ENCODE results near the gene PRKCB.

Gene PRKCB

GRCh38 chr16:24140730-24141129, 304.9 kb downstream of the PRKCB start:
- TF ChIP-seq SIN3A (IDR thresholded peaks at IDR 0.05; ENCODE audit: borderline replicate concordance, insufficient read depth, low read length) (no peak), FOXP2 (optimal IDR thresholded peaks at IDR 0.05; ENCODE audit: borderline replicate concordance, extremely low read depth, extremely low read length, insufficient read depth) (no peak), REST (IDR thresholded peaks at IDR 0.05; ENCODE audit: insufficient read depth in 1 of 2, low read depth in 2 of 2, low read length in 2 of 2) (no peak), TAF1 (IDR thresholded peaks at IDR 0.05; ENCODE audit: borderline replicate concordance, insufficient read depth, low read length) (no peak), POLR2AphosphoS5 (IDR thresholded peaks at IDR 0.05; ENCODE audit: low read depth, low read length) (no peak)

- TF ChIP-seq SIN3A (IDR thresholded peaks at IDR 0.05; ENCODE audit: borderline replicate concordance, insufficient read depth, low read length) (no peak), REST (IDR thresholded peaks at IDR 0.05; ENCODE audit: insufficient read depth in 1 of 2, low read depth in 2 of 2, low read length in 2 of 2) (no peak), FOXP2 (optimal IDR thresholded peaks at IDR 0.05; ENCODE audit: borderline replicate concordance, extremely low read depth, extremely low read length, insufficient read depth) (no peak), POLR2AphosphoS5 (IDR thresholded peaks at IDR 0.05; ENCODE audit: low read depth, low read length) (no peak), TAF1 (IDR thresholded peaks at IDR 0.05; ENCODE audit: borderline replicate concordance, insufficient read depth, low read length) (no peak)
Measured at GRCh38 chr16:24141466-24141865, 305.7 kb downstream of the PRKCB start.

- TF ChIP-seq POLR2AphosphoS5 (IDR thresholded peaks at IDR 0.05; ENCODE audit: low read depth, low read length) (no peak), SIN3A (IDR thresholded peaks at IDR 0.05; ENCODE audit: borderline replicate concordance, insufficient read depth, low read length) (no peak), TAF1 (IDR thresholded peaks at IDR 0.05; ENCODE audit: borderline replicate concordance, insufficient read depth, low read length) (no peak), FOXP2 (optimal IDR thresholded peaks at IDR 0.05; ENCODE audit: borderline replicate concordance, extremely low read depth, extremely low read length, insufficient read depth) (no peak)
Measured at GRCh38 chr16:24141917-24142316, 306.1 kb downstream of the PRKCB start.

GRCh38 chr16:24145927-24146326, 310.1 kb downstream of the PRKCB start:
- TF ChIP-seq SIN3A (IDR thresholded peaks at IDR 0.05; ENCODE audit: borderline replicate concordance, insufficient read depth, low read length) (no peak), FOXP2 (optimal IDR thresholded peaks at IDR 0.05; ENCODE audit: borderline replicate concordance, extremely low read depth, extremely low read length, insufficient read depth) (no peak), REST (IDR thresholded peaks at IDR 0.05; ENCODE audit: insufficient read depth in 1 of 2, low read depth in 2 of 2, low read length in 2 of 2) (no peak), TAF1 (IDR thresholded peaks at IDR 0.05; ENCODE audit: borderline replicate concordance, insufficient read depth, low read length) (no peak), POLR2AphosphoS5 (IDR thresholded peaks at IDR 0.05; ENCODE audit: low read depth, low read length) (no peak)

- no peak for TF ChIP-seq POLR2AphosphoS5 (IDR thresholded peaks at IDR 0.05; ENCODE audit: low read depth, low read length)
- TF ChIP-seq SIN3A (IDR thresholded peaks at IDR 0.05; ENCODE audit: borderline replicate concordance, insufficient read depth, low read length) = no peak
- no peak for TF ChIP-seq TAF1 (IDR thresholded peaks at IDR 0.05; ENCODE audit: borderline replicate concordance, insufficient read depth, low read length)
- TF ChIP-seq REST (IDR thresholded peaks at IDR 0.05; ENCODE audit: insufficient read depth in 1 of 2, low read depth in 2 of 2, low read length in 2 of 2) = no peak
- no peak for TF ChIP-seq FOXP2 (optimal IDR thresholded peaks at IDR 0.05; ENCODE audit: borderline replicate concordance, extremely low read depth, extremely low read length, insufficient read depth)
Measured at GRCh38 chr16:24146518-24146917, 310.7 kb downstream of the PRKCB start.

Measured in PFSK-1 (cell line).